NOMO-1 treated with DMSO at 0.1 percent for 48 hours (cell line): ENCODE data around the gene TMEM179B.

Experiments used
- DNase-seq: peaks from one replicate; lab custom pipeline; 2025; ENCODE audit not compliant: unreplicated experiment; lab: John Stamatoyannopoulos, UW

TMEM179B gene

GRCh38 chr11:62831520-62832335 lies 44.5 kb downstream of the TMEM179B start, which contains the start of gene STX5:
STX5 (minus strand) TSS chr11:62832051; CDS start chr11:62831243, 808 bp downstream.
- peak; percentile 97 for DNase-seq

- DNase-seq, result no peak
These were observed 45.4 kb downstream of the TMEM179B start, which contains the start of gene TEX54 for GRCh38 chr11:62832336-62833234. TEX54 (minus strand) TSS chr11:62832841.

GRCh38 chr11:62835336-62835735 lies 48.1 kb downstream of the TMEM179B start:
- DNase-seq, result no peak

GRCh38 chr11:62839050-62839945 lies 52.1 kb downstream of the TMEM179B start, which contains the start of gene WDR74:
WDR74 (minus strand) TSS chr11:62839590; CDS start chr11:62839570, 20 bp downstream.
- peak; percentile 96 for DNase-seq
